ENCODE data around the gene COL18A1.
"Not testable (repeated sequence)": the region's sequence is repeated elsewhere in the genome, so short reads cannot be mapped to it uniquely, and the experiment has no call there.

DNA sequence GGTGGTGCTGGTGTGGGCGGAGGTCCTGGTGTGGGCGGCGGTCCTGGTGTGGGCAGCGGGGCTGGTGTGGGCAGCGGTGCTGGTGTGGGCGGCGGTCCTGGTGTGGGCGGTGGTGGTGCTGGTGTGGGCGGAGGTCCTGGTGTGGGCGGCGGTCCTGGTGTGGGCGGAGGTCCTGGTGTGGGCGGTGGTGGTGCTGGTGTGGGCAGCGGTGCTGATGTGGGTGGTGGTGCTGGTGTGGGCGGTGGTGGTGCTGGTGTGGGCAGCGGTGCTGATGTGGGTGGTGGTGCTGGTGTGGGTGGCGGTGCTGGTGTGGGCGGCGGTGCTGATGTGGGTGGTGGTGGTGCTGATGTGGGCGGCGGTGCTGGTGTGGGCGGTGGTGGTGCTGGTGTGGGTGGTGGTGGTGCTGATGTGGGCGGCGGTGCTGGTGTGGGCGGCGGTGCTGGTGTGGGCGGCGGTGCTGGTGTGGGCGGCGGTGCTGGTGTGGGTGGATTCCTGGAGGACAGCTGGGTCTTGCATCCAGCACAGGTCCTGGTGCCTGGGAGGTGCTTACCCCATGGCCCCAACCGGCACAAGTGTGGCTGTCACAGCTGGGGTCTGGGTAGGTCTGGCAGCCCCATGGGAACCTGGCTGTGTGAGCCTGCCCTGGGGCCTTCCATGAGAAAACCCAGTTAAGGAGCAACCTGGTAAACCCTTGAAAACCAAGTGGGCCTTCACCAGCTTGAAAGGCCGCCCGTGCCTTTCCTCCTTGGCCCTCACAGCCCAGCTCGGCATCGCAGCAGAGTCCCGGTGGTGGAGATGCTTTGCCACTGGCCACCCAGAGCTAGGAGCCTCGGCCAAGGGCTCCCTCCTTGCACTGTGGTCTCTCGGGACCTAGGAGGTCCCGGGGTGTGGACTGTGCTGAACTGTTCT lies 38.0 kb downstream of the COL18A1 start:
- TF ChIP-seq, protein P1, sequence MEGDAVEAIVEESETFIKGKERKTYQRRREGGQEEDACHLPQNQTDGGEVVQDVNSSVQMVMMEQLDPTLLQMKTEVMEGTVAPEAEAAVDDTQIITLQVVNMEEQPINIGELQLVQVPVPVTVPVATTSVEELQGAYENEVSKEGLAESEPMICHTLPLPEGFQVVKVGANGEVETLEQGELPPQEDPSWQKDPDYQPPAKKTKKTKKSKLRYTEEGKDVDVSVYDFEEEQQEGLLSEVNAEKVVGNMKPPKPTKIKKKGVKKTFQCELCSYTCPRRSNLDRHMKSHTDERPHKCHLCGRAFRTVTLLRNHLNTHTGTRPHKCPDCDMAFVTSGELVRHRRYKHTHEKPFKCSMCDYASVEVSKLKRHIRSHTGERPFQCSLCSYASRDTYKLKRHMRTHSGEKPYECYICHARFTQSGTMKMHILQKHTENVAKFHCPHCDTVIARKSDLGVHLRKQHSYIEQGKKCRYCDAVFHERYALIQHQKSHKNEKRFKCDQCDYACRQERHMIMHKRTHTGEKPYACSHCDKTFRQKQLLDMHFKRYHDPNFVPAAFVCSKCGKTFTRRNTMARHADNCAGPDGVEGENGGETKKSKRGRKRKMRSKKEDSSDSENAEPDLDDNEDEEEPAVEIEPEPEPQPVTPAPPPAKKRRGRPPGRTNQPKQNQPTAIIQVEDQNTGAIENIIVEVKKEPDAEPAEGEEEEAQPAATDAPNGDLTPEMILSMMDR (IDR thresholded peaks at IDR 0.05 in 4 of 5, conservative IDR thresholded peaks at IDR 0.05 in 1 of 5), result not testable (repeated sequence)
- TF ChIP-seq POLR2A (IDR thresholded peaks at IDR 0.05), result not testable (repeated sequence)
